H7 (cell line): ENCODE results near the gene MTX1. TPM values are rescaled to one million over a fixed set of nuclear protein-coding genes. Genes with fewer than 3 reads are reported as not detected.
"Not testable (repeated sequence)": the region's sequence is repeated elsewhere in the genome, so short reads cannot be mapped to it uniquely, and the experiment has no call there.

ENCODE experiments used
- DNase-seq: peaks from one replicate; pipeline ENCODE4 v3.0.0; 2012
- H3K27me3 ChIP-seq: 2 replicates; pipeline ENCODE4 v1.6.0; 2011; ENCODE audit warnings: mild to moderate bottlenecking, low read length; ENCODE audit not compliant: control insufficient read depth, insufficient read depth
- H3K36me3 ChIP-seq: replicated peaks from 2 replicates; pipeline ENCODE4 v1.5.1; 2011; ENCODE audit warnings: low read length; ENCODE audit not compliant: control insufficient read depth, insufficient read depth
- H3K4me3 ChIP-seq: 2 replicates; pipeline ENCODE4 v1.5.1; 2011; ENCODE audit warnings: low read depth, mild to moderate bottlenecking, control low read depth, low read length, moderate library complexity; ENCODE audit not compliant: insufficient read depth
- total RNA-seq: library from RNA; depleted of rRNA; stranded (reverse); fragments of >200 nt; shearing (Covaris generic); gene quantifications from 2 replicates; pipeline ENCODE4 v1.2.3, GENCODE V29; 2014

Gene MTX1
- total RNA-seq, 1 experiment from 2014 or later, result 221 TPM

DNA sequence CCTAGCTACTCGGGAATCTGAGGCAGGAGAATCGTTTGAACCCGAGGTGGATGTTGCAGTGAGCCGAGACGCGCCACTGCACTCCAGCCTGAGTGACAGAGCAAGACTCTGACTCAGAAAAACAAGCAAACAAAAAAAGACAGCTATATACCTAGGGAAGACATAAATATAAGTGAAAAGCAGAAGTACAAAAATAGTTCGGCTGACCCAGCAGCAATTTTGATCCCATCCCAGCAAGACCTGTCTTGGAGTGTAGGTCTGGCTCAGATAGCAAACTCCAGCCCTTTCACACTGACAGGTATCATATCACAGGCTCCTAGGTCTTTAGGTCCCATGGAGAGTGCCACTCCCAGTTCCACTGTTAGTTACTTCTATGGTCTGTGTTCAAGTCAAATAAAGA lies 14.6 kb downstream of the MTX1 start:
- H3K36me3 ChIP-seq, result peaks cover 2% of the 10 kb centered on the region; the same call in 1 of the 2 replicates
- H3K27me3 ChIP-seq, result no peaks in the 10 kb centered on the region
- no peak for DNase-seq
- no peak overlapping the region for H3K4me3 ChIP-seq

DNA sequence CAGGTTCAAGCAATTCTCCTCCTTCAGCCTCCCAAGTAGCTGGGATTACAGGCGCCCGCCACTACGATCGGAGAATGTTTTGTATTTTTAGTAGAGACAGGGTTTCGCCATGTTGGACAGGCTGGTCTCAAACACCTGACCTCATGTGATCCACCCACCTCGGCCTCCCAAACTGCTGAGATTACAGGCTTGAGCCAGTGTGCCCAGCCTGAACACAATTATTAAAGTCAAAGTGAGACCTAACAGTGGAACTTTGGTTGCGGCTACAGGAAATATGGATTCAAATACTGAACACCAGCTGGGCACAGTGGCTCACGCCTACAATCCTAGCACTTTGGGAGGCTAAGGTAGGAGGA lies 16.9 kb downstream of the MTX1 start:
- not testable (repeated sequence) for H3K27me3 ChIP-seq, DNase-seq, H3K4me3 ChIP-seq, H3K36me3 ChIP-seq

DNA sequence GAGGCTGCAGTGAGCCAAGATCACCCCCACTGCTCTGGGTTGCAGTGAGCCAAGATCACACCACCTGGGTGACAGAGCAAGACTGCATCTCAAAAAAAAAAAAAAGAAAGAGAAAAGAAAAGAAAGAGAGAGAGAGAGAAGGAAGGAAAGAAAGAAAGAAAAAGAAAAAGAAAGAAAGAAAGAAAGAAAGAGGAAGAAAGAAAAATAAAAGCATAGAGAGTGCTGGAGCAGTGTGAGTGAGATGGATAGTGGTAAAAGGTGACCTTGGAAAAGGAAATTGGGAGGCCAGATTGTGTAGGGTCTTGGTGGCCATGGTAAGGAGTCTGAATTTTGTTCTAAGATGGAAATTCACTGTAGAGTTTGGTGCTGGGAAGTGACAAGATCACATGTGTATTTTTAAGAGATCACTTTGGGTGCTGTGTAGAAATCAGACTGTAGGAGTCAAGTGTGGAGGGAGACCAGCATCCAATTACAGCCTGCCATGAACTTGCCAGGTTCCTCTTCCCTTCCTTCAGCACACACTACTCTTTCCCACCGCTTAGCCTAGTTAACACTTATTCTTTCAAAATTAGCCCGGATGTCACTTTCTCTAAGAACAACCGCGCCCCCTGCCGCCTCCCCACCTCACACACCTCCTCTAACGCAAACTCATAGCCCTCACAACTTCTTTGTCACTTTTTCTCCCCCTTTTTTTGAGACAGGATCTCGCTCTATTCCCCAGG lies 17.9 kb downstream of the MTX1 start:
- Histone ChIP-seq H3K36me3 (peaks cover 2% of the 10 kb centered on the region; the same call in 1 of the 2 replicates), H3K4me3 (peak overlapping the region; percentile 57), H3K27me3 (peaks cover 1% of the 10 kb centered on the region; the same call in 1 of the 2 replicates)
- DNase-seq, result peak; percentile 87

DNA sequence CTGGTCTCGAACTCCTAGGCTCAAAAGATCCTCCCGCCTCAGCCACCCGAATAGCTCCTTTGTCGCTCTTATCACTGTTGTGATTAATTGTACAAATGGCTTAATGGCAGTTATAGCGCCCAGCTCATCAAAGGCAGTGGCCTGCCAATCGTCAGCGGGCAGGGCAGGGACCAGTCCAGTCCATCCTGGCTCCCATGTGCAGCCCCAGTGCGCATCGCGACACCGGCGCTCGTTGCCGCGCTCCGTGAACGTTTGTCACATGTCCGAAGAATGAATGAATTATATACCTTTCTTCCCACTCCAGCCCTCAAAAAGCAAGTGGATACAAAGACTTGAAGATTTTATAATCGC lies 18.4 kb downstream of the MTX1 start:
- Histone ChIP-seq H3K4me3 (peak overlapping the region; percentile 57), H3K36me3 (peaks cover 2% of the 10 kb centered on the region; the same call in 1 of the 2 replicates), H3K27me3 (peaks cover 1% of the 10 kb centered on the region; the same call in 1 of the 2 replicates)
- peak; percentile 81 for DNase-seq

DNA sequence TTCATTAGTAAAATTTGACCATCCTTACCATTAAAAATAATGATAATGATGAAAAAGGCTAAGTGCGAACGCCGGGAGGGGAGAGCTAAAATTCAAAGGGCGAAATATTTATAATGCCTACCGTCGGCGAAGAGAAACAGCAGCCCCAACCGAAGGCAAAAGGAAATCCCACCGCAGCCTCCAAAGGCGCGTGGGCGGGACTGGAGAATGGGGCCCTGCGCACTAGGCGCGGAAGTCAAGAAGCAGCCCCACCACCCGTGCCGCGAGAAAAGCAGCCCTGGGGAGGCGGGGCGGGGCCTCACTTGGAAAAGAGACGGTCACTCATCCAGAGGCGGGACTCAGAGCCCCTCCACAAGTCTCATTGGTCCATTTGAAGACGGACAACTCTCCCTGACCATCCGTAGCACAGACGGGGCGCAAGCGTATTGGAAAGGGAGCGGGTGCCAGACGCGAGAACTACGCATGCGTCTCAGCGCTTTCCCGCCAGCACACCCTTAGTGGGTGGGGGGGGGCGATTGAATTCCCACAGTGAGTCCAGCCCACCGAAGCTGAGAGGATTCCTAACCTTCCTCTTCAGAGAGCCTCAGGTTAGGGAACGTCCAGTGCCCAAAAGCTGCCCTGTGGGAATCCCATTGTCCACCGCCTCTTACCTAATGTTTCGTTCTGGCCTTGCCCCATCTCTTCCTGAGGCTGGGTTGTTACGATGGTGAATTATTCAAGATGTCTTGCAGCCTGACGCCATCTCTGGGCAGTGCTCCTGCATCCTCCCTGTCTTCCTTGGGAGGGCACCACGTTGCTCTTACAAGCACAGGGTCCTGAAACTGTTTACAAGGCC lies 19.0 kb downstream of the MTX1 start:
- peaks cover 1% of the 10 kb centered on the region; the same call in 1 of the 2 replicates for H3K27me3 ChIP-seq
- peak overlapping the region; percentile 57 for H3K4me3 ChIP-seq
- DNase-seq, result peak; percentile 100
- H3K36me3 ChIP-seq, result peaks cover 2% of the 10 kb centered on the region; the same call in 1 of the 2 replicates

DNA sequence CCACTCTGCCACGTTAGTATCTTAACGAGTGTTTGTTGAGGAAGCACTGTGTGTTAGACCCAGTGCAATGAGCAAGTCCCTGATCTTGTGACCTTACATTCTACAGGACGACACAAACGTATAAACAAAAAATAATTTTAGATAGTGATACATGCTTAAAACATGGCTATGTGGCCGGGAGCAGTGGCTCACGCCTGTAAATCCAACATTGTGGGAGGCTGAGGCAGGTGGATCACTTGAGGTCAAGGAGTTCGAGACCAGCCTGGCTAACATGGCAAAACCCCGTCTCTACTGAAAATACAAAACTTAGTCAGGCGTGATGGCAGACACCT lies 19.6 kb downstream of the MTX1 start:
- DNase-seq, result no peak
- Histone ChIP-seq H3K4me3 (peak overlapping the region; percentile 53), H3K27me3 (peaks cover 1% of the 10 kb centered on the region; the same call in 1 of the 2 replicates), H3K36me3 (peaks cover 2% of the 10 kb centered on the region; the same call in 1 of the 2 replicates)

DNA sequence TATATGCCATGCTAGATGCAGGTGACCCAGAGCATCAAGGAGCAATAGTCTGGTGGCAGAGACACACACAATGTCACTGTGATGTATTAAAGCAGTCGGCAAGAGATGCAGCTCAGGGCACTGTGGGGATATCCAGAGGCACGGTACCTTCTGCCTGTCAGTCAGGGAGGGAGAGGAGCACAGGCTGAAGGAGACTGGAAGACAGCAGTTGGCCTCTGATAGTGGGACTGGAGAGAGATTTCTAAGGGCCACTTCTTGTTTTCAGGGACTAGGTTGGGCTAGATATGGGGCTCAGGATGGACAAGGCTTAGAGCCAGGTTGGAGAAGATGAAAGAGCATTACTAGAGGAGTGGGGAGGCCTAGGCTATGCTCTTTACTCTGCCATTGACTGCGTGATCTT lies 22.8 kb downstream of the MTX1 start:
- DNase-seq, H3K36me3 ChIP-seq, H3K27me3 ChIP-seq, H3K4me3 ChIP-seq: not testable (repeated sequence)

DNA sequence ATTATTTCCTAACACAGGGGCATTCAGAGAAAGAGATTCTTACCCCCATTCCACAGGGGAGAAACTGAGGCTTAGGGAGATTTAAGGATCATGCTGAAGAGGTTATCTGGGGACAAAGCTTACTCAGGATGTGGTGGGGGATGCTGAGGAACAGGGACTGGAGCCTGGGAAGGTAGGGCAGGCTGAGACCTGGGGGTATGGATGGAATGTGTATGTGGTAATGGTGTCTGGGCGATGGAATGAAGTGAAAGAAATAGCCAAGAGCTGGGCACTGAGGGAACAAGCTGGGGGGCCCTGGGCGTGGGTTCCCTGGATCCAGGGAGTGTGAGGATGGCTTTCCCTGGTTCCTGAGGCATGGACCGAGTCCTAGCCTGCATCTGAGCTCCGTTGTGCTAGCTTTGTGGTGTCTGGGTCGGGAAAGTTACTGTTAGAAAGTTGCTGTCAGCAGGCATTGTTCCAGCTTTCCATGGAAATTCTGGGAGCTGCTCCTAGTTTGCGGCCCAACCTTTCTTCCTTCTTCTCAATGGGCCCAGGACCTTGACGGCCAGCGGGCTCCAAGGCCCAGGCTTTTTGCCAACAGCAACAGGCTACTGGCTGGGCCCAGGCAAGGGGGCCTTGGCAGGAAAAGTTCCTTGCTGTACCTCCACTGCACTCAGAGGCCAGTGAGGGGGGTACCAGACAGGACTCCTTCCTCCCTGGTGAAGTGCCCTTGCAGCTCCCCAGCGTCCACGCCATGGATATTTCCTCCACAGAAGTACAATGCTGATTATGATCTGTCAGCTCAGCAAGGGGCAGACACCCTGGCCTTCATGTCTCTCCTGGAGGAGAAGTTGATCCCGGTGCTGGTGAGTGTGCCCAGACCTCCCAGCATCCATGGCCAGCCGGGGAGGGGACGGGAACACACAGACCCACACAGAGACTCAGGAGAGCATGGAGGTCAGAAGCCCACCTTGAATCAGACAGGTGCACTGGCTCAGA lies 23.8 kb downstream of the MTX1 start:
- H3K36me3 ChIP-seq, H3K27me3 ChIP-seq, DNase-seq, H3K4me3 ChIP-seq: not testable (repeated sequence)

DNA sequence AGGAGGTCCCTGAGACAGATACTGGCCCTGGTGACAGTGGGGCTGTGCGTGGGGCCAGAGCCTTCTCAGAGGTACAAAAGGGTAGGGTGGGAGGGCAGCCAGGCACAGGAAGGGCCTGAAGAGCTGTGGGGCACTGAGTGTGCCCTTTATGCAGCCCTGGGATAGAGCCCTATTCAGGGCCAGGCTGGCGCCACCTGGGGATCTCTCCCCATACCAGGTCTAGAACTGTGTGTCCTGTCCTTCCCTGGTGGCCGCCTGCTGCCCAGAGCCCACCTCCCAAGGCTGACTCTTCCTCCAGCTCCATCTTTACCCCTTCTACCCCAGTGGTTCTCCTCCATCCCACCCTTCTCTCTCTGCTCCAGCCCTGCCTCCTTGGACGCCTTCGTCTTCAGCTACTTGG lies 25.0 kb downstream of the MTX1 start:
- not testable (repeated sequence) for H3K27me3 ChIP-seq, H3K4me3 ChIP-seq, H3K36me3 ChIP-seq, DNase-seq

DNA sequence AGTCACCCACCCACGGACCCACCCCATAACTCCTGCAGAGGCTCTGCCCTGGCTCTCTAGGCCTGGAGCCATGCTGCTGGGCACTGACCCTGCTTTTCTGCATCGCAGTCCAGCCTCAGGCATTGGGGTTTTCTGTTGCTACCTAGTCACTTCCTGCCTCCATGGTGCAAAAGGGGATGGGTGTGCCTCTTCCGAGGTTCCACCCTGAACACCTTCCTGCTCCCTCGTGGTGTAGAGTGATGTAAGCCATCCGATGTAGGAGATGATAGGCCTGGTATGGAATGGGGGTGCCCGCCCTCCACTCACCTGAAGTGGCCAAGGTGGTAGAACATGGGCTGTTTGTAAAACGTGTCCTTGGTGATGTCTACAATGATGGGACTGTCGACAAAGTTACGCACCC lies 26.9 kb downstream of the MTX1 start:
- not testable (repeated sequence) for H3K27me3 ChIP-seq, DNase-seq, H3K4me3 ChIP-seq, H3K36me3 ChIP-seq

DNA sequence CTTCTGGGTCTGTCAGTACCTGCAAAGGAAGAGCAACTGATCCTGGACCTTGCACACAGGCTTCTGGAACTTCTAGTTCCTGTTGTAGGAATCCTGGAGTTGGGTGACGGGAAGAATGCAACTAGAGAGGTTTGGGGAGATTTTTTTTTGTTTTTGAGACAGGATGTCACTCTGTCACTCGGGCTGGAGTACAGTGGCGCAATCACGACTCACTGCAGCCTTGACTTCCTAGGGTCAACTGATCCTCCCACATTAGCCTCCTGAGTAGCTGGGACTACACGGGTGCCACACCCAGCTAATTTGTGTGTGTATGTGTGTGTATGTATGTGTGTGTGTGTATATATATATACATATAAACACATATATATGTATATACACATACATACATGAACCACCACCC lies 28.0 kb downstream of the MTX1 start:
- no peak for DNase-seq
- no peaks in the 10 kb centered on the region for H3K27me3 ChIP-seq
- H3K4me3 ChIP-seq, result no peak overlapping the region
- peaks cover 1% of the 10 kb centered on the region for H3K36me3 ChIP-seq

DNA sequence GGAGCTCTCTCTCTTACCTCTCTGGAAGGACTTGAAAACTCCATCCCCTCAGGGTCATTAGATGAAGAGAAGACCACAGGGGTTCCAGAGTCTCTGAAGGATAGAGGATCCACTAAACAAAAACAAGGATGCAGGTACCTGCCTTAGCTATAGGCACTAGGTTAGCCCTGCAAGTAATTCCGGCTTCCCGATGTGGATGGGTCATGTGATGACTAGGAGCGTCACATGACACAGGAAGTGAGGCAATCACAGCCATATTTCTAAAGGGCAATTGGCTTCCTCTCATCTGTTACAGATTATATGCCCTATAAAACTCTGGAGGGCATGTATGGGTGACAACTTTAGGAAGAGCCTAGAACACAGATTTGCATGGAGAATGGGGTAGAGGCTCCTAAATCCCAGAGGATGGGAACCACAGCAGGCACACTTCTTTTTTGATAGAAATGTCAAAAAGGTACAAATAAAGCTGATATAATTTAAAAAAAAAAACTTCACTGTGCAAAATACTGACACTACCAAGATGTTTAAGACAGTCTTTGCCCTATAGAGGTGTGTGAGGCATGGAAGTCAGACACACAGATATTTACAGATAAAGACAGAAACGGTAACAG lies 32.7 kb downstream of the MTX1 start:
- peaks cover 1% of the 10 kb centered on the region for H3K36me3 ChIP-seq
- H3K27me3 ChIP-seq, result peaks cover 5% of the 10 kb centered on the region
- peak overlapping the region; percentile 16; the same call in 1 of the 2 replicates for H3K4me3 ChIP-seq
- DNase-seq, result peak; percentile 86

DNA sequence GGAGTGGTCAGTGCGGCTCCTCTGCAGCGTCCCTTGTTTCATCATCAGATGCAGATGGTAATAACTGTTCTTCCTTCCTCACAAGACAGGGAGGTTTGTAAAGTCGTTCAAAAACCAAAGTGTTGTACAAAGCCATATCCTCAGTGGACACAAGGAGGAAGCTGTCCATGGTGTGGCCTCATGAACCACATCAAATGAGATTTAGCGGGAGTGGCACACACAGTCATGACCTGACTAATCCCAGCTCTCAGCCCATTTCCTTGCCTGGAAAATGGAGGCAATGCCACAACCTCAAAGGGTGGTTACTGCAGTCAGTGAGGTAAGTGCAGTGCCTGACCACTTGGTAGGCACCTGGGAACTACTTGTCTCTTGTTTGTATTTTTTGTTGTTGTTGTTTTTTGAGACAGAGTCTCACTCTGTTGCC lies 33.4 kb downstream of the MTX1 start:
- Histone ChIP-seq H3K27me3 (peaks cover 7% of the 10 kb centered on the region), H3K36me3 (peaks cover 1% of the 10 kb centered on the region), H3K4me3 (no peak overlapping the region)
- DNase-seq, result no peak

DNA sequence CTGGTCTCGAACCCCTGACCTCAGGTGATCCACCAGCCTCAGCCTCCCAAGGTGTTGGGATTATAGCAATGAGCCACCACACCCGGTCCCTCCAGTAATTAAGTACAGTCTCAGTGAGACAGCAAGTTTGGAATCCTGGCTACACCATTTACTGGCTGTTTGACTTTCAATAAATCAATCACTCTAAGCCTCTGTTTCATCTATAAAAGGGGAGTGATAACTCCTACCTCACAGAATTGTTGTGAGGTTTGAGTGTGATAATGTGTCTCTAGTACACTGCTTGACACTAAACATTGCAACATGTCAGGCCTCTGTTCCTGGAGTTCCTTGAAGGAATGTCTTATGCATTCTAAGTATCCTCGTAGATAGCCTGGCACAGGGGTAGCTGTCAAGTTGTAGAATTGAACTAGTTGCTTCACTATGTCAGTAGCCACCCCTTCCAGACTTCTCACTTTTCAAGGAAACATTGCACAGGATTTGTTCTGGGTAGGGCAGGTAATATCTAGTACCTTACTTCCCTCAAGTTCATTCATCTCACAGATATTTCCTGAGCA lies 34.4 kb downstream of the MTX1 start:
- peaks cover 9% of the 10 kb centered on the region for H3K27me3 ChIP-seq
- H3K4me3 ChIP-seq, result no peak overlapping the region
- H3K36me3 ChIP-seq, result no peaks in the 10 kb centered on the region; the same call in none of the 2 replicates
- DNase-seq, result no peak
